AG10803 (cell line): Measurements from ENCODE around the gene RNF13.
"Not testable (repeated sequence)": the region's sequence is repeated elsewhere in the genome, so short reads cannot be mapped to it uniquely, and the experiment has no call there.

Experiments
- DNase-seq: peaks from one replicate; pipeline ENCODE4 v3.0.0; 2010; ENCODE audit warnings: low read depth
- H3K4me3 ChIP-seq: 2 replicates; pipeline ENCODE4 v1.5.1; 2011; ENCODE audit warnings: mild to moderate bottlenecking, low read length, control low read depth
- TF ChIP-seq, protein P1 (sequence below): conservative IDR thresholded peaks from 2 replicates; pipeline ENCODE4 v1.5.1; 2011; ENCODE audit warnings: mild to moderate bottlenecking, low read length, control low read depth, inconsistent platforms

RNF13 gene

DNA sequence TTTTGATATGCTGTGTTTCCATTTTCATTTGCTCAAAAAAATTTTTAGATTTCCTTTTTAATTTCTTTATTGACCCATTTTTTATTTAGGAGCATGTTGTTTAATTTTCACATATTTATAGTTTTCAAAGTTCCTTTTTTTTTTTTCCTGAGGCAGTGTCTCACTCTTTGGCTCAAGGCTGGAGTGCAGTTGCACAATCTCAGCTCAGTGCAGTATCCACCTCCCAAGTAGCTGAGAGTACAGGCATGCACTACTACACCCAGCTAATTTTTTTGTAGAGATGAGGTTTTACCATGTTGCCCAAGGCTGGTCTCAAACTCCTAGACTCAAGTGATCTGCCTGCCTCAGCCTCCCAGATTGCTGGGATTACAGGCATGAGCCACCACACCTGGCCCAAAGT, 121.5 kb downstream of the RNF13 start:
- TF ChIP-seq, protein P1, sequence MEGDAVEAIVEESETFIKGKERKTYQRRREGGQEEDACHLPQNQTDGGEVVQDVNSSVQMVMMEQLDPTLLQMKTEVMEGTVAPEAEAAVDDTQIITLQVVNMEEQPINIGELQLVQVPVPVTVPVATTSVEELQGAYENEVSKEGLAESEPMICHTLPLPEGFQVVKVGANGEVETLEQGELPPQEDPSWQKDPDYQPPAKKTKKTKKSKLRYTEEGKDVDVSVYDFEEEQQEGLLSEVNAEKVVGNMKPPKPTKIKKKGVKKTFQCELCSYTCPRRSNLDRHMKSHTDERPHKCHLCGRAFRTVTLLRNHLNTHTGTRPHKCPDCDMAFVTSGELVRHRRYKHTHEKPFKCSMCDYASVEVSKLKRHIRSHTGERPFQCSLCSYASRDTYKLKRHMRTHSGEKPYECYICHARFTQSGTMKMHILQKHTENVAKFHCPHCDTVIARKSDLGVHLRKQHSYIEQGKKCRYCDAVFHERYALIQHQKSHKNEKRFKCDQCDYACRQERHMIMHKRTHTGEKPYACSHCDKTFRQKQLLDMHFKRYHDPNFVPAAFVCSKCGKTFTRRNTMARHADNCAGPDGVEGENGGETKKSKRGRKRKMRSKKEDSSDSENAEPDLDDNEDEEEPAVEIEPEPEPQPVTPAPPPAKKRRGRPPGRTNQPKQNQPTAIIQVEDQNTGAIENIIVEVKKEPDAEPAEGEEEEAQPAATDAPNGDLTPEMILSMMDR = no peak
- H3K4me3 ChIP-seq = no peak overlapping the region
- peak; percentile 85 for DNase-seq

- DNase-seq = peak; percentile 55
- TF ChIP-seq, protein P1 = peak; percentile 90
- peak overlapping the region; percentile 26; the same call in 1 of the 2 replicates for H3K4me3 ChIP-seq
These were observed 123.8 kb downstream of the RNF13 start for GRCh38 chr3:149936812-149937230.

DNA sequence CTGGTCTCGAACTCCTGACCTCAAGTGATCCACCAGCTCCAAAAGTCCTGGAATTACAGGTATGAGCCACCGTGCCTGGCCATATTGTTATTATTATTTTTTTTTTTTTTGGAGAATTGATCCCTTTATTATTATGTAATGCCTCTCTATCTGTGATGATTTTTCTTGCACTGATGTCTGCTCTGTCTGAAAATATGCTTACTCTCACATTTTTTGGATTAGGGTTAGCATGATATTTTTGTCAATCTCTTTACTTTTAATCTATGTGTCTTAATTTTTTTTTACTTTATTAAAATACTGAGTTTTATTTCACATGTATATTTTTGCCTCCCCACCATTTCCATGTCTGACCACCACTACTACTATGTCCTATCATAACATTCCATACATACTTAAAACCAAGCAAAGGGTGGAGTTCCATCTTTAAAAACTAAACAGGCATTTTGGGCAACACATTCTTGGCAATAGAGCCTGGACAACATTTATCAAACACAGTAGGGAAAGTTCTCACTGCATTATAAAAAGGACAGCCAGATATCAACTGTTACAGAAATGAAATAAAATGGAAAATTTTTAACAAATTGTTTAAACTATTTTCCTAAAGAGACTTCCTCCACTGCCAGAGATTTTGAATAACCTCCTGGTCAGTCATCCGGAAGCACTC, 125.5 kb downstream of the RNF13 start:
- not testable (repeated sequence) for H3K4me3 ChIP-seq
- DNase-seq = peak; percentile 38

DNA sequence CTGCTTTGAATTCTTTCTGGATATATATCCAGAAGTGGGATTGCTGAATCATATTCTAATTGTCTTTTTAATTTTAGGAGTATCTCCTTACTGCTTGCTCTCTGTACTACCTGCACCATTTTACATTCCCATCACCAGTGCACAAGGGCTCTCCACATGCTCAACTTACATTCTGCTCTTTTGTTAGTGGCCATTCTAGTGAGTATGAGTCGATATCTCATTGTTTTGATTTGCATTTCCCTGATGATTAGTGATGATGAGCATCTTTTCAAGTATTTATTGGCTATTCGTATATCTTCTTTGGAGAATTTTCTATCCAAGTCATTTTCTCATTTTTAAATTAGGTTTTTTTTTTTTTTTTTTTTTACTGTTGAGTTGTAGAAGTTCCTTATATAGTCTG, 128.2 kb downstream of the RNF13 start:
- no peak for DNase-seq

GRCh38 chr3:149941946-149942345, 128.9 kb downstream of the RNF13 start:
- TF ChIP-seq, protein P1 = no peak
- no peak overlapping the region for H3K4me3 ChIP-seq
- no peak for DNase-seq

More for the DNA sequence above, 128.2 kb downstream of the RNF13 start:
- no peak overlapping the region for H3K4me3 ChIP-seq
- TF ChIP-seq, protein P1 = no peak

DNA sequence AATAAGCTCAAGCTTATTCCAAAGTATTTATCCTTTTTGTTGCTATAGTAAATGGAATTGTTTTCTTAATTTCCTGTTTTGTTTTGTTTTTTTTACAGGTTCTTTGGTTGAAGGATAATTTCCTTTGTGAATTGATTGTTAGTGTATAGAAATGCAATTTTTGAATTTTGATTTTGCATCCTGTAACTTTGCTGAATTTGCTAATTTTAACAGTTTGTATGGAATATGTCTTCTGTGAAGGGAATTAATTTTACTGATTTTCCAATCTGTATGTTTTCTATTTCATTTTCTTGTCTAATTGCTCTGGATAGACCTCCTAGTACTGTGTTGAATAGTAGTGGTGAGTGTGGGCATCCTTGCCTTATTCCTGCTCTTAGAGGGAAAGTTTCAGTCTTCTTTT, 129.4 kb downstream of the RNF13 start:
- no peak overlapping the region for H3K4me3 ChIP-seq
- TF ChIP-seq, protein P1 = no peak
- DNase-seq = no peak

DNA sequence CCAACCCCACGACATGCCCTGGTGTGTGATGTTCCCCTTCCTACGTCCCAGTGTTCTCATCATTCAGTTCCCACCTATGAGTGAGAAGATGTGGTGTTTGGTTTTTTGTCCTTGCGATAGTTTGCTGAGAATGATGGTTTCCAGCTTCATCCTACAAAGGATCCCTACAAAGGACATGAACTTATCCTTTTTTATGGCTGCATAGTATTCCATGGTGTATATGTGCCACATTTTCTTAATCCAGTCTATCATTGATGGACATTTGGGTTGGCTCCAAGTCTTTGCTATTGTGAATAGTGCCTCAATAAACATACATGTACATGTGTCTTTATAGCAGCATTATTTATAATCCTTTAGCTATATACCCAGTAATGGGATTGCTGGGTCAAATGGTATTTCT, 131.0 kb downstream of the RNF13 start:
- DNase-seq, H3K4me3 ChIP-seq: not testable (repeated sequence)

GRCh38 chr3:149947231-149947630, 134.2 kb downstream of the RNF13 start:
- H3K4me3 ChIP-seq = no peak overlapping the region
- TF ChIP-seq, protein P1 = no peak
- no peak for DNase-seq
